Muscle of leg (tissue), 16 donors: ENCODE measurements around the gene DHX8. TPM values are rescaled to one million over a fixed set of nuclear protein-coding genes. Genes with fewer than 3 reads are reported as not detected.
A peak's percentile ranks its signal among the peaks of the same experiment; 100 is the strongest.

Experiments used
- DNase-seq: peaks from one replicate; pipeline ENCODE4 v3.0.0; 2013
- H3K27ac ChIP-seq: one replicate; pipeline ENCODE4 v1.5.1; 2013; ENCODE audit warnings: mild to moderate bottlenecking, low read length, control low read depth
- H3K27me3 ChIP-seq: one replicate; pipeline ENCODE4 v1.6.1; 2013; ENCODE audit warnings: low read length; ENCODE audit not compliant: control insufficient read depth, insufficient read depth
- H3K36me3 ChIP-seq: one replicate; pipeline ENCODE4 v1.6.1; 2013; ENCODE audit warnings: low read length; ENCODE audit not compliant: control insufficient read depth, insufficient read depth
- H3K4me1 ChIP-seq: one replicate; pipeline ENCODE4 v1.6.1; 2013; ENCODE audit warnings: low read length; ENCODE audit not compliant: control insufficient read depth, insufficient read depth
- H3K4me3 ChIP-seq: one replicate; pipeline ENCODE4 v1.5.1; 2013; ENCODE audit warnings: low read length, control low read depth
- H3K9me3 ChIP-seq: replicated peaks from 2 replicates; pipeline ENCODE4 v1.6.1; 2013; ENCODE audit warnings: low read depth, low read length; ENCODE audit not compliant: control insufficient read depth
- WGBS: methylation state at CpG from one replicate; pipeline ENCODE4 v1.1.5; 2013; ENCODE audit warnings: missing lambda C conversion rate; ENCODE audit not compliant: insufficient coverage; 5-methylcytosine and 5-hydroxymethylcytosine counted together
- long read RNA-seq, 11 donors: transcript quantifications; one replicate each; lab custom pipeline, GENCODE V29; 2026
- polyA plus RNA-seq, 8 donors: library from polyadenylated mRNA; unstranded; fragments of 120-200 nt; gene quantifications; one replicate each; pipeline versions ENCODE4 v1.2.1 to v1.2.3, GENCODE V29; 2013; ENCODE audit warnings: inconsistent platforms in 1 of 8, low replicate concordance in 1 of 8; ENCODE audit not compliant: insufficient read length in 8 of 8, insufficient read depth in 1 of 8
- total RNA-seq: library from RNA; stranded (reverse); fragments of 120-200 nt; gene quantifications from one replicate; pipeline ENCODE4 v1.2.4, GENCODE V29; 2013

The DHX8 gene
- total RNA-seq (28.3 TPM), polyA plus RNA-seq (10 to 100 TPM; 23.1 to 30.9 (median 25.7) TPM)
- long read RNA-seq, donor 1 = 0 reads
- long read RNA-seq, donor 2 = 0 reads
- long read RNA-seq, donor 3, full-length matches to known transcripts = 1 of 1 reads
- long read RNA-seq, donor 3, partial matches to known transcripts = 0 of 1 reads
- long read RNA-seq, donor 3, other reads (novel, unspliced or antisense) = 0 of 1 reads
- long read RNA-seq, donor 4 = 0 reads
- long read RNA-seq, donor 5, full-length matches to known transcripts = 4 of 4 reads
- long read RNA-seq, donor 5, partial matches to known transcripts = 0 of 4 reads
- long read RNA-seq, donor 5, other reads (novel, unspliced or antisense) = 0 of 4 reads
- long read RNA-seq, donor 6, full-length matches to known transcripts = 8 of 8 reads
- long read RNA-seq, donor 6, partial matches to known transcripts = 0 of 8 reads
- long read RNA-seq, donor 6, other reads (novel, unspliced or antisense) = 0 of 8 reads
- long read RNA-seq, donor 7, full-length matches to known transcripts = 2 of 2 reads
- long read RNA-seq, donor 7, partial matches to known transcripts = 0 of 2 reads
- long read RNA-seq, donor 7, other reads (novel, unspliced or antisense) = 0 of 2 reads
- long read RNA-seq, donor 8, full-length matches to known transcripts = 2 of 2 reads
- long read RNA-seq, donor 8, partial matches to known transcripts = 0 of 2 reads
- long read RNA-seq, donor 8, other reads (novel, unspliced or antisense) = 0 of 2 reads
- long read RNA-seq, donor 9, full-length matches to known transcripts = 1 of 1 reads
- long read RNA-seq, donor 9, partial matches to known transcripts = 0 of 1 reads
- long read RNA-seq, donor 9, other reads (novel, unspliced or antisense) = 0 of 1 reads
- long read RNA-seq, donor 10, partial matches to known transcripts = 0 of 1 reads
- long read RNA-seq, donor 10, other reads (novel, unspliced or antisense) = 0 of 1 reads
- long read RNA-seq, donor 11, full-length matches to known transcripts = 3 of 3 reads
- long read RNA-seq, donor 11, partial matches to known transcripts = 0 of 3 reads
- long read RNA-seq, donor 11, other reads (novel, unspliced or antisense) = 0 of 3 reads

DNA sequence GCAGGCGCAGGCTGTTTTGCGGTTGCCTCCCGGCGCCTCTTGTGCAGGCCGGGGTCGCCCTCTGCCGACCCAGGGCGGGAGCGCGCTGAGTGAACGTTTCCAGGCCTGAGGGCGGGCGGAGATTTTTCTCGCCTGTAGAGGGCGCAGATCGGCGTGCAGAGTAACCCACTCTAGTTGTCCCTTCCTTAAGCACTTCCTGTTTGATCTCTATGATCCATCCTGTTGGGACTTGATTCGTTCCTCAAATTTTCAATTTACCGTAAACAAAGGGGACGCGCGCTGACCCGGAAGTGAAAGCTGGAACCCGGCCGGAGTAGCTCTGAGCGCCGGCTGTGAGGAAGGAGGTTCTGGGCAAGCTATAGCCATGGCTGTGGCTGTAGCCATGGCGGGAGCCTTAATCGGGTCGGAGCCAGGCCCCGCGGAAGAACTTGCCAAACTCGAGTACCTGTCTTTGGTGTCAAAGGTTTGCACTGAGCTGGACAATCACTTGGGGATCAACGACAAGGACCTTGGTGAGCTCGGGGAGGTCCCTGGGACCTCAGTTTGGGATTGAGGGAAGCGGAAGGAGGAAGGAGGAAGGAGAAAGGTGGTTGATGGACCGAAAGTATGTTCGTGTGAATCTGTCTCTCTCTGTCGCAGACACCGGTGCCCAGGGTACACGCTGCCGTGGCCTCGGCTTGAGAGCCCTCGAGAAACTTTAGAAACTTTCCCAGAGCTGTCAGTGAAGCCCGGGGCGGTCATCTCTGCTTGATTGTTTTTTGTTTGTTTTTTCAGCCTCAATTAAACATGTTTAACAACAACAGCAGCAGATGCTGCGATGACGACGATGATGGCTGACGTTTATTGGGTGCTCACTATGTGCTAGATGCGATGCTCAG, at the start of gene DHX8:
TSS of gene DHX8 (plus strand) at position 302 of the 878 bp plus-strand sequence. CDS start at position 365, 63 bp downstream.
- Histone ChIP-seq H3K4me3 (peak within 1 kb of the TSS; percentile 70), H3K9me3 (no peaks in the 10 kb centered on the region), H3K4me1 (peaks cover 20% of the 10 kb centered on the region), H3K27me3 (no peaks in the 10 kb centered on the region), H3K27ac (peak within 1 kb of the TSS; percentile 88), H3K36me3 (no peaks in the 10 kb centered on the region)
- DNase-seq = peak; percentile 100
- 0% methylated on average over 44 of the region's 51 CpGs for WGBS

DNA sequence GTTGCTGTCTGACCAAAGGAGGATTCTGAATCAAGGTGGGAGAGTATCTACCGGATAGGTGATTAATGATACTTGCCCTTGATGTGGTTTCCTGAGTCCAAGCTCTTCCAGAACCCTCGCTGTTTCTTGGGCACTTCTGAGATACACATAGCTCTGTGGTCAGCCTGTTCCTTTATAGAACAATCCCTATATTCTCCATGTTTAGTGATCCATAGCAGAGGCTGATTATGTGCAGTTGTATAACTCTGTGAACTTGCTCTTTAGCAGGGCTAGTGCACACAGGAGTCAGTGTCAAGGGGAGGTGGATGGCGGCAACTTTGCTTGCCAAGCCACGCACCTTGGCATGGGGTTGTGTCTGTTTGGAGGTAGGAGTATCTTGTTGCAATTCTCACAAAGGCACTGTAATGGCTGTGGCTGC, 48.9 kb upstream of the DHX8 start:
- no peaks in the 10 kb centered on the region for H3K9me3 ChIP-seq
- H3K27ac ChIP-seq = no peak overlapping the region
- no peak for DNase-seq
- H3K36me3 ChIP-seq = no peaks in the 10 kb centered on the region
- H3K27me3 ChIP-seq = no peaks in the 10 kb centered on the region
- H3K4me1 ChIP-seq = peaks cover 15% of the 10 kb centered on the region
- no CpG with 5 or more reads among the region's 4 CpGs for WGBS
- no peak overlapping the region for H3K4me3 ChIP-seq

DNA sequence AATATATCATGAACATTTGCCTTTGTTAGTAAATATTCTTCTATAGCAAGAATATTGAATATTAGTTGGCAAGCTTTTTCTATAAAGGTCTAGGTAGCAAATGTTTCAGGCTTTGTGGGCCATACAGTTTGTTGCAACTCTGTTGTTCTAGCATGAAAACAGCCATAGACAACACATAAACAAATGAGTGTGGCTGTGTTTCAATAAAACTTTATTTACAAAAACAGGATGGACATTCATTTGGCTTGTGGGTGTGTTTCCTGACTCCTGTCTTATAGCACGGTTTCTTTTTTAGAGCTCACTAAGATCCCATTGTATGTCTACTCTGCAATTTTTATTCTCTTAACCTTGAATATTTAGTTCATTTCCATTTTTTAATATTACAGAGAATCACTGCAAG, 46.0 kb upstream of the DHX8 start:
- no peak for DNase-seq
- Histone ChIP-seq H3K27me3 (no peaks in the 10 kb centered on the region), H3K27ac (no peak overlapping the region), H3K36me3 (no peaks in the 10 kb centered on the region), H3K4me3 (no peak overlapping the region), H3K4me1 (peaks cover 3% of the 10 kb centered on the region), H3K9me3 (no peaks in the 10 kb centered on the region)
- no CpG with 5 or more reads among the region's 1 CpG for WGBS

DNA sequence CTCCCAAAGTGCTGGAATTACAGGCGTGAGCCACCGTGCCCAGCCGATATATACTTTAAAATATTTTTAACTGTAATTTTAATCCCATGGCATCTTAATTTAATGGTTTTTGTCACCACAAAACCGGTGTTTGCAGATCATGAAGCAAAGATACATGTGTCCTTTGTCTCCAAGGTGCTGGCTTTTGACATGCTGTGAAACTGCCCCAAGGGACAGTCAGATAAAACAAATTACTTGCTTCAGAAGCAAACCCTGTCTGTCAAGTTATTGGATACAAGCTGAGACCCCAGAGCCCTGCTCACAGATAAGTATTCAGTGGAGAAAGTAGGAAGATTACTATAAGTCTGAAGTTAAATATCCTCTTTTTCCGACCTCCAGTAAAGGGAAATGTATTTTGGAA, 45.1 kb upstream of the DHX8 start:
- Histone ChIP-seq H3K4me1 (peaks cover 3% of the 10 kb centered on the region), H3K36me3 (no peaks in the 10 kb centered on the region), H3K27me3 (no peaks in the 10 kb centered on the region), H3K27ac (no peak overlapping the region), H3K9me3 (no peaks in the 10 kb centered on the region), H3K4me3 (no peak overlapping the region)
- 40% methylated on average over 1 of the region's 5 CpGs for WGBS
- DNase-seq = no peak

DNA sequence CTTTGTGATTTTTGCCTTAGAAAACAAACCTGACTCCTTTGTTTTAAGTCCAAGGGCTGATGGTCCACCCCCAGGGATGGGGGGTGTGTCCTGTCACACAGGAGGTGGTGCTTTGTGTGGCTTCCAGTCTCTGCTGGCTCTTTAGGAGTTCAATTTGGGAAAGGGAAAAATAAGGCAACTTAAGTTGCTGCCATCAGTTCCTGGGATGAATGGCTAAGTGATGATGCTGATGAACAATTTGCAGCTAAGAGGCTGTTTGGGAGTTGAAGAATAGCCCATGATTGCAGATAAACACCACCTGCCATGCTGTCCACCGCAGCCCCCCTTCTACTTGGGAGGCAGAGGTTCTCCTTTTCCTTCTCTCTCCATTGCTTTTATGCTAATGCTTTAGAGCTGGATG, 44.7 kb upstream of the DHX8 start:
- H3K27ac ChIP-seq = no peak overlapping the region
- no peaks in the 10 kb centered on the region for H3K27me3 ChIP-seq
- H3K36me3 ChIP-seq = no peaks in the 10 kb centered on the region
- no peak overlapping the region for H3K4me3 ChIP-seq
- DNase-seq = peak; percentile 28
- H3K9me3 ChIP-seq = no peaks in the 10 kb centered on the region
- WGBS = no CpG with 5 or more reads among the region's 1 CpG
- peaks cover 3% of the 10 kb centered on the region for H3K4me1 ChIP-seq

DNA sequence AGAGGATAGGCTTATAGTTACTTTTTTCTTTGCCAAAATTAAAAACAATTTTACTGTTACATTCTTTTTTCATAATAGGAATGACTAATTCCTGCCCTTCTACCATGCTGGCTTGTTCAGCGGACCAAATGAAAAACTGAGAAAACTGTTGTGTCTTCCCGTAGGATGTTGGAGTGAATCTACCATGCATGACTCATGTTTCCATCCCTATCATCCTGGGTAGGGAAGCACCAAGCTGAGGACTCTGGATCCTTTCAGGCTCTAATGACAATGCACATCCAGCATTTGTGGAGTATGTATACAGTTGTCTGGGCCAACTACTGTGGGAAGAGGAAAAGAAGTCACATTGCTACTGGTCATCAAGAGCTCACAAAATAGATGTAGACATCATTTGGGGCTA, 41.1 kb upstream of the DHX8 start:
- WGBS = no CpG with 5 or more reads among the region's 2 CpGs
- H3K4me1 ChIP-seq = peaks cover 3% of the 10 kb centered on the region
- no peaks in the 10 kb centered on the region for H3K27me3 ChIP-seq
- no peak overlapping the region for H3K4me3 ChIP-seq
- no peak for DNase-seq
- H3K27ac ChIP-seq = no peak overlapping the region
- no peaks in the 10 kb centered on the region for H3K9me3 ChIP-seq
- no peaks in the 10 kb centered on the region for H3K36me3 ChIP-seq

DNA sequence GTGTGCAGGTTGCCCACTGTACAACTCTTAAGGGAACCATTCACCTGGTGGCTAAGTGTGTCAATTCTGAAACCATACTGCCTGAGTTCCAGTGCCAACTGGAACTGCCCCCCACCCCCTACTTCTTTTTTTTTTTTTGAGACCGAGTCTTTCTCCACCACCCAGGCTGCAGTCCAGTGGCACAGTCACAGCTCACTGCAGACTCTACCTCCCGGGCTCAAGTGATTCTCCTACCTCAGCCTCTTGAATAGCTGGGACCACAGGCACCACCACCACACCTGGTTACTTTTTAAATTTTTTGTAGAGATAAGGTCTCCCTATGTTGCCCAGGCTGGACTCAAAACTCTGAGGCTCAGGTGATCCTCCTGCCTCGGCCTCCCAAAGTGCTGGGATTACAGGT, 40.4 kb upstream of the DHX8 start:
- H3K27ac ChIP-seq = no peak overlapping the region

DNA sequence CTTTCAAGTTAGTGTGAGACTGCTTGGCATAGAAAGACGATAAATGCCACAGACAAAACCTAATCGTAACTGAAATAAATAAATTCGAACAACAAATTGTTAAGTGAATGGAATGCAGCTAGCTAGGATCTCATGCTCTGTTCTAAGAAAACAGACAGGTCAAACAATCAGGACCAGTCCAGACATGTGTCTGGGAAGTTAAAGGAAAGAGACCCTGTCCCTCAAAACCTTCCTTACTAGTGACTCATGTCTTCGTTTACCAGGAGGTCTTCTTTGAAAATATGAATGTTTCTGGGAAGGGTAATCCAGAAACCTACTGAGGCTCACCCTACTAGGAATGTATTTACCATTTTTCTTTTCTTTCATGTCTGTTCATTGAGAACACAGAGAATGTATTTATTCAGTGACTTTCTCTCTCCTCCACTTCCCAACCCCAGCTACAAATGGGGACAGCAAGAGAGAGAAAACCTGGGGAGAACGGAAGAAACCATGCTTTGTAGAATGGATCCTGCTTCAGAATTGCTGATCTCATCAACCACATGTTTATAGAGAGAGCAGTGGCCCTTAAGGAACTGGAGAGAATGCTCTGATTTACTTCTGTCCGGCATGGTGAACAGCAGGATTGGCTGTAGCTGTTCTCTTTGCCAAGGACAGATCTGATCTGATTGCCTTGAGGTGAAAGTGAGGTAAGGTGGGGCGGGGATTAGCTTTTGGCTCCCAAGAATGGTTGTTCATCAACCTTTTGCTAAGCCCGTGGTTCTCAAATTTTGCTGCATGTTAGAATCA, 39.4 kb upstream of the DHX8 start:
- 80% methylated on average over 3 of the region's 8 CpGs for WGBS
- H3K27me3 ChIP-seq = no peaks in the 10 kb centered on the region
- no peaks in the 10 kb centered on the region for H3K4me1 ChIP-seq
- no peak overlapping the region for H3K4me3 ChIP-seq
- DNase-seq = no peak
- no peak overlapping the region for H3K27ac ChIP-seq
- no peaks in the 10 kb centered on the region for H3K9me3 ChIP-seq
- H3K36me3 ChIP-seq = no peaks in the 10 kb centered on the region

More for the DNA sequence above, 40.4 kb upstream of the DHX8 start:
- DNase-seq = no peak
- Histone ChIP-seq H3K36me3 (no peaks in the 10 kb centered on the region), H3K4me1 (peaks cover 3% of the 10 kb centered on the region), H3K27me3 (no peaks in the 10 kb centered on the region), H3K9me3 (no peaks in the 10 kb centered on the region), H3K4me3 (no peak overlapping the region)
- WGBS = 100% methylated on average over 1 of the region's 3 CpGs
